GM12872 (cell line): ENCODE data around the gene PPARD.
A peak's percentile ranks its signal among the peaks of the same experiment; 100 is the strongest.

Source experiments
- CTCF ChIP-seq: IDR thresholded peaks from 3 replicates; pipeline ENCODE4 v1.5.1; 2011; ENCODE audit warnings: low read depth, mild to moderate bottlenecking, low read length, moderate library complexity; ENCODE audit not compliant: insufficient read depth

The PPARD gene

DNA sequence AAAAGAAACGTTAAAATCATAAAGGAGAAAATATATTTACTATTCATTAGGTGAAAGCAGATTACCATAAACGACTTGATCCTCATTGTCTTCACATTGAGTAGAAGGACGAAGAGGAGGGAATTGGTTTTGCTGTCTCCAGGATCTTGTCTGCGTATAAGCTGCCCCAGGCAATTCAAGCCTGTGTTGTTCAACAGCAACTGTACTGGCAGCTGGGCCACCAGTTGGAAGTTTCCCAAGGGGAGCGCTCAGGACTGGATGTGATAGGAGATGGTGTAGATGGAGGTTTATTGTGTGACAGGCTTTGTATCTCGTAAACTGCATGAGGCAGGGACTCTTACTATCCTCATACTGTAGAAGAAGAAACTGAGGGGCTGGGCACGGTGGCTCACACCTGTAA is 105.8 kb downstream of the PPARD start:
- no peak for TF ChIP-seq CTCF

DNA sequence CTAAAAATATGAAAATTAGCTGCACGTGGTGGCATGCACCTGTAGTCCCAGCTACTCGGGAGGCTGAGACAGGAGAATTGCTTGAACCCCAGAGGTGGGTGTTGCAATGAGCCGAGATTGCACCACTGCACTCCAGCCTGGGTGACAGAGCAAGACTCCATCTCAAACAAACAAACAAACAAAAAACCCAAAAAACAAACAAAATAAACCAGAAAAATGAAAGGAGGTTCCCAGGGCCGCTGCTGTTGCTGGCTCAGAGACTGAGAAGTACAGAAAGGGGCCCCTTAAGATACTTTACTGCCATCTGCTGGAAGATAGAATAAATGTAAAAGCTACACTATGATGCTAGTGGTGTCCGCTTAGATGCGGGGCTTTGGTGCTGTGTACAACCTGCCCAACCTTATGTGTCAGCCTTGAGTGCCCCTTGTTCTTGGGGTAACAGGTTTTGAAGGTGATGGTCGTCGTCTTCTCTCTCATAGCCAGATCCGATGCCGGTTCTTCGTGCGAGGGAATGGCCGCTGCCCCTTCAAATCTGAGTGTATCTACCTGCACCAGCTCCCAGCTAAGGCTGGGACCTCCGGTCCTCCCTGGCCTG is 107.0 kb downstream of the PPARD start:
- peak; percentile 60 for TF ChIP-seq CTCF

DNA sequence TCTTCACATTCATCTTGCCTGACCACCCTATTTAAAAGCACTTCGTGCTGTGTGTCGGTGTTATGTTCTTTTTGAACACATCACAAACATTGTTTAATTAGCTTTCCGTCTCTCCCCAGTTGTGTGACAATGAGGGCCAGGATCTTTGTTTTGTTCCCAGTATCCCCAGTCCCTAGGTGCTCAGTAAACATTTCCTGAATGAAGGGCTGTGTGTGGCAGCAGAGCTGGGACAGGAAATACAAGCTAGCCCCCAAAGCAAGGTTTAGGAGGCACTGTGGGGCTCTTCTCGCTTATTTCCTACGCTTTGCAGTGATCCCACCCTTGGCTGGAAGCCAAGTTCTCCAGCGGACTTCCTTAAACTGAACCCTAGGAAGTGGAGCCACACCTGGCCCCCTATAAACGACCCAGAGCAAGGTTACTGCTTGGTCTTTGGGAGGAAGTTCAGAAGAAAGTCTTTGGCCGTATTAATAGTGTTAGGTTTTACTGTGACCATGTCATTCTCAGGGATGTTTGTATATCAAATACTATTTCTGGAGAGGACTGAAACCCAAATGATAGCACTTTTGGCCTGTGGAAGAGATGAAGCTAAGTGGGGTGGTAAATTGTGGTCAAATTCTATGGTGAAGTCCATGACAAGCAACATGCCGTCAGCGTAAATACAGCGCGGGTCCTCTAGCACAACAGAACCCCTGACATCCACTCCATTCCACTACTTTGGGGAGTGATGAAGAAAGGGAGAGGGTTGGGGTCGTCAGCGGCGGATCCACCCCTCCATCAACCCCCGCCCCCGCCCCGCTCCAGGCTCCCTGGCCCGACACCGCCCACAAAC is 109.2 kb downstream of the PPARD start:
- no peak for TF ChIP-seq CTCF

DNA sequence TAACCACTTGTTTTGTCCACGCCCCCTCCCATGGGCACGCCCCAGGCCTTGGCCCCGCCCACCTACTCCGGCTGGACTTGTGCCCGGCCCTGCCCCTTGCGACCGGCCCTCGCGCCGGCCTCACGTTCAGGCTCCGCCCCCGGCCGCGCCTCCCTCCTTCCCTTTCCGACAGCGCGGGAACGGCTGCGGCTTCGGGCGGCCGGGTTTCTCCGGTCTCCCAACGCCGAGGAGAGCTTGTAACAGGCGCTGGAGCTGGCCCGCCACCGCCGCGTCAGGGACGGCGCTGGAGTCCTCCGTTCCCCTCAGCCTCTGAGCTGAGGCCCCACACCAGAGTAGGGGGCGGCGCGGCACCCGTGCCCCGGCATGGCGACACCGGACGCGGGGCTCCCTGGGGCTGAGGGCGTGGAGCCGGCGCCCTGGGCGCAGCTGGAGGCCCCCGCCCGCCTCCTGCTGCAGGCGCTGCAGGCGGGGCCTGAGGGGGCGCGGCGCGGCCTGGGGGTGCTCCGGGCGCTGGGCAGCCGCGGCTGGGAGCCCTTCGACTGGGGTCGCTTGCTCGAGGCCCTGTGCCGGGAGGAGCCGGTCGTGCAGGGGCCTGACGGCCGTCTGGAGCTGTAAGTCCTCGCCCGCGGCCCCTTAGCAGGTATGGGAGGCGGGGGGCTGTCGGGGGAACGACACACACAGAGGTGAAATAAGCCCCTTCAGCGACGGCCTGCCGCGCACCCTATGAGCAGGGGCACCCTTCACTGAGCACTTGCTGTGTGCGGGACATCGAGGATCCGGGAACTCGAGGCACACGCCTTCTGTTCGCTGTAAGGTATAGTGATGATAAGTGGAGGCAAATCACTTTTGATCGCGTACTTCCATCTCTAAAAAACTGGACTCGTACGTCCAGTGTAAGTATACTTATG is 110.1 kb downstream of the PPARD start, which contains the start of gene FANCE:
TSS of gene FANCE (plus strand) at position 156 of the 908 bp plus-strand sequence. CDS start at position 364, 208 bp downstream.
- no peak for TF ChIP-seq CTCF

DNA sequence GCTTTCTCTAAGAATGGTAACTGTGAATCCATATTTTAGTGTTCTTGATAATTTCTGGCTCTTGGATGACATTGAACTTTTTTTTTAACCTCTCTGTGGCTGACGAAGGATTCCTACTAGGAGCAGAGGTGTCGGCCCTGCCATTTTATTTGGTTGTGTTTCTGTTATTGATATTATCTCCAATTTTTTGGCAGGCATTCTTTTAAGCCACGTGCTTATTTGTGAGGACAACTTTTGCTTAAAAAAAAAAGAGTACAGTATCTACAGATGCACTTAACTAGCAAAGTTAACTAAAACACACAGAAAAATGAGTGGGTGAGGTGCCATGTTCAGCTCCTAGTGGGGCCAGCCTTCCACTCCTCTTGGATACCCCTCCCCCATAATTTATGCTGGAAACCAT is 110.9 kb downstream of the PPARD start:
- no peak for TF ChIP-seq CTCF

DNA sequence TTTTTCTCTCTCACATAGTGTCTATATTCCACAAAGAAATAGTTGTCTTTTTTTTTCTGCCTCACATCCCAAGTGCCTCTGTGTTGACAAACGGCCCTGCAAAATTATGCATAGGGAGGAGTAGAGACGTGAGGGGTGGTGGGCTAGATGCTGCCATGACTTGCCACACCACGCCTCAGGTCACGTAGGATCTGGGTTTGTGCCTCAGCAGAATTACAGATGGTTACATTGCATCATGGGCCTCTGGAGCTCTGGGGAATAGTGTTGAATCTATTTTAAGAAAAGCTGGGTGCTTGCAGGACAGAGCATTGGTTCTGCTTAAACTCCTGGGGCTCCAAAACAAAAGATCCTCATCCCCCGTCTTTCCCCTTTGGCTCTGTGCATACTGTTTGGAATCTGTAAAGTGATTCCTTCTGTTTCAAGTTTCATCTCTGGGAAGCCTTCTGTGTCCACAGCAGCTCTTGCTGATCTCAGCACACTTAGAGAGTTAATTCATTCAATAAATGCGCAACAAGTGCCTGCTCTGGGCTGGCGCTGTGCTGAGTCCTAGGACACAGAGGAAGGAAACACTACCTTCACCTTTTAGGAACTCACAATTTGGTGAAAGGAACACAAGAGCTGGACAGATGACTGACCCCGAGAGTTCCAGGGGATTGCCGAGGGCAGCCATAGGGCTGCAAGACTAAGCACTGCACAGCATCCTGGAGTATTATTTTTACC is 112.2 kb downstream of the PPARD start:
- no peak for TF ChIP-seq CTCF
